IMR-90 (cell line): ENCODE results near the gene OBP2A. TPM values are rescaled to one million over a fixed set of nuclear protein-coding genes. Genes with fewer than 3 reads are reported as not detected.

Experiments
- ATAC-seq: fragments of 200-7000 bp; cut with Tn5 transposase; 2 replicates; pipeline ENCODE4 v1.9.1; 2020; ENCODE audit warnings: low read depth, mild to moderate bottlenecking, moderate library complexity
- BruUV-seq: library from RNA; stranded (reverse); fragments of 400-500 nt; replicated peaks from 2 replicates; lab custom pipeline; 2021; lab: Mats Ljungman, UMichigan
- CTCF ChIA-PET: fragments of 300-600 bp; formaldehyde crosslinking; extraction: SDS; loops from one replicate; lab custom pipeline; 2021; ENCODE audit warnings: antibody characterized with exemption; lab: Yijun Ruan, JAX
- POLR2A ChIA-PET: fragments of 300-600 bp; sonication (Branson Sonifier 250); formaldehyde crosslinking; loops from one replicate; lab custom pipeline; 2022; ENCODE audit warnings: antibody characterized with exemption; ENCODE audit not compliant: unreplicated experiment; lab: Charles Lee
- DNase-seq: peaks from one replicate; pipeline ENCODE4 v3.0.0; 2013
- H2AFZ ChIP-seq: replicated peaks from 2 replicates; pipeline ENCODE3; 2013; ENCODE audit warnings: low read length, mild to moderate bottlenecking; ENCODE audit not compliant: poor library complexity
- H2AK5ac ChIP-seq: 2 replicates; pipeline ENCODE4 v1.6.1; 2013; ENCODE audit warnings: low read depth, low read length, inconsistent platforms
- H2AK9ac ChIP-seq: replicated peaks from 2 replicates; pipeline ENCODE3; 2013; ENCODE audit warnings: mild to moderate bottlenecking, low read depth, low read length, moderate library complexity; ENCODE audit not compliant: poor library complexity
- H2BK120ac ChIP-seq: 2 replicates; pipeline ENCODE4 v1.6.1; 2013; ENCODE audit warnings: low read depth, low read length, inconsistent platforms
- H2BK15ac ChIP-seq: 3 replicates; pipeline ENCODE4 v1.6.1; 2013; ENCODE audit warnings: low read depth, low read length, inconsistent platforms
- H2BK20ac ChIP-seq: 2 replicates; pipeline ENCODE4 v1.6.1; 2013; ENCODE audit warnings: low read depth, mild to moderate bottlenecking, inconsistent platforms, low read length, moderate library complexity
- H2BK5ac ChIP-seq: 2 replicates; pipeline ENCODE4 v1.6.1; 2013; ENCODE audit warnings: mild to moderate bottlenecking, low read depth, low read length, inconsistent platforms; ENCODE audit not compliant: poor library complexity, severe bottlenecking
- H3K14ac ChIP-seq: replicated peaks from 2 replicates; pipeline ENCODE4 v1.6.1; 2013; ENCODE audit warnings: low read depth, low read length, inconsistent platforms
- H3K18ac ChIP-seq: 2 replicates; pipeline ENCODE4 v1.6.1; 2013; ENCODE audit warnings: low read depth, low read length, control low read depth
- H3K23ac ChIP-seq: 2 replicates; pipeline ENCODE4 v1.6.1; 2013; ENCODE audit warnings: low read depth, low read length, inconsistent platforms
- H3K27ac ChIP-seq: 2 replicates; pipeline ENCODE4 v1.5.1; 2013; ENCODE audit warnings: mild to moderate bottlenecking, control low read depth, low read length; ENCODE audit not compliant: insufficient read depth
- H3K27me3 ChIP-seq: 2 replicates; pipeline ENCODE4 v1.6.1; 2013; ENCODE audit warnings: low read length; ENCODE audit not compliant: control insufficient read depth, insufficient read depth
- H3K36me3 ChIP-seq: 2 replicates; pipeline ENCODE4 v1.6.1; 2013; ENCODE audit warnings: low read length, mixed read lengths; ENCODE audit not compliant: control insufficient read depth, insufficient read depth
- H3K4ac ChIP-seq: 2 replicates; pipeline ENCODE4 v1.6.1; 2013; ENCODE audit warnings: low read depth, low read length, inconsistent platforms
- H3K4me1 ChIP-seq: 2 replicates; pipeline ENCODE4 v1.6.1; 2013; ENCODE audit warnings: low read length, mixed read lengths; ENCODE audit not compliant: control insufficient read depth, insufficient read depth
- H3K4me2 ChIP-seq: 2 replicates; pipeline ENCODE4 v1.6.1; 2013; ENCODE audit warnings: low read depth, mild to moderate bottlenecking, control low read depth, low read length, moderate library complexity
- H3K4me3 ChIP-seq: 2 replicates; pipeline ENCODE4 v1.5.1; 2013; ENCODE audit warnings: low read depth, mild to moderate bottlenecking, control low read depth, low read length, moderate library complexity; ENCODE audit not compliant: insufficient read depth
- H3K56ac ChIP-seq: 2 replicates; pipeline ENCODE4 v1.6.1; 2013; ENCODE audit warnings: low read length, inconsistent platforms; ENCODE audit not compliant: insufficient read depth; ENCODE audit errors: extremely low read depth
- H3K79me1 ChIP-seq, 2 experiments: 2 replicates each; pipeline ENCODE4 v1.6.1; 2013; ENCODE audit warnings: low read length in 2 of 2, inconsistent platforms in 1 of 2, low read depth in 1 of 2
- H3K9ac ChIP-seq: 2 replicates; pipeline ENCODE4 v1.6.1; 2013; ENCODE audit warnings: low read depth, low read length, control low read depth
- H3K9me1 ChIP-seq: 2 replicates; pipeline ENCODE4 v1.6.1; 2013; ENCODE audit warnings: low read length, inconsistent platforms; ENCODE audit not compliant: insufficient read depth
- H3K9me3 ChIP-seq: 2 replicates; pipeline ENCODE4 v1.6.1; 2013; ENCODE audit warnings: low read length; ENCODE audit not compliant: control insufficient read depth, insufficient read depth
- H4K20me1 ChIP-seq: 2 replicates; pipeline ENCODE4 v1.6.1; 2013; ENCODE audit warnings: low read length, inconsistent platforms; ENCODE audit not compliant: insufficient read depth
- H4K5ac ChIP-seq: 2 replicates; pipeline ENCODE4 v1.6.1; 2013; ENCODE audit warnings: mild to moderate bottlenecking, low read depth, low read length, control low read depth
- H4K8ac ChIP-seq, 2 experiments: 2 replicates each; pipeline ENCODE4 v1.6.1; 2013; ENCODE audit warnings: low read depth in 2 of 2, low read length in 2 of 2, control low read depth in 1 of 2, inconsistent platforms in 1 of 2
- H4K91ac ChIP-seq: 2 replicates; pipeline ENCODE4 v1.6.1; 2013; ENCODE audit warnings: low read depth, low read length, inconsistent platforms; ENCODE audit not compliant: insufficient read depth
- BHLHE40 ChIP-seq: fragments of 150-350 bp; IDR thresholded peaks from 2 replicates; pipeline ENCODE4 v1.6.1; 2016; ENCODE audit warnings: mild to moderate bottlenecking, low read depth, low read length
- CEBPB ChIP-seq: IDR thresholded peaks from 2 replicates; pipeline ENCODE4 v1.6.1; 2012; ENCODE audit warnings: low read depth, low read length, improper control_type of control experiment
- CHD1 ChIP-seq: IDR thresholded peaks from 2 replicates; pipeline ENCODE4 v1.6.1; 2012; ENCODE audit warnings: low read depth, low read length, improper control_type of control experiment
- CTCF ChIP-seq: conservative IDR thresholded peaks from 2 replicates; pipeline ENCODE4 v1.5.1; 2012; ENCODE audit warnings: mild to moderate bottlenecking, low read depth, low read length, improper control_type of control experiment
- FOS ChIP-seq: fragments of 150-350 bp; IDR thresholded peaks from 2 replicates; pipeline ENCODE4 v1.6.1; 2016; ENCODE audit warnings: low read depth, low read length
- MAFK ChIP-seq: IDR thresholded peaks from 2 replicates; pipeline ENCODE4 v1.6.1; 2012; ENCODE audit warnings: low read depth, low read length, improper control_type of control experiment
- MAZ ChIP-seq: IDR thresholded peaks from 2 replicates; pipeline ENCODE4 v1.6.1; 2012; ENCODE audit warnings: low read depth, mild to moderate bottlenecking, low read length, improper control_type of control experiment, moderate library complexity, borderline replicate concordance
- MXI1 ChIP-seq: IDR thresholded peaks from 2 replicates; pipeline ENCODE4 v1.6.1; 2012; ENCODE audit warnings: low read depth, mild to moderate bottlenecking, low read length, moderate library complexity, borderline replicate concordance
- NFE2L2 ChIP-seq: fragments of 150-350 bp; IDR thresholded peaks from 2 replicates; pipeline ENCODE4 v1.6.1; 2016; ENCODE audit warnings: low read depth, mild to moderate bottlenecking, low read length
- POLR2A ChIP-seq: IDR thresholded peaks from 2 replicates; pipeline ENCODE4 v1.6.1; 2012; ENCODE audit warnings: mild to moderate bottlenecking, low read depth, low read length
- RAD21 ChIP-seq: IDR thresholded peaks from 2 replicates; pipeline ENCODE4 v1.6.1; 2012; ENCODE audit warnings: low read length, improper control_type of control experiment
- RCOR1 ChIP-seq: IDR thresholded peaks from 2 replicates; pipeline ENCODE4 v1.6.1; 2012; ENCODE audit warnings: mild to moderate bottlenecking, low read length, improper control_type of control experiment; ENCODE audit not compliant: insufficient replicate concordance
- RFX5 ChIP-seq: IDR thresholded peaks from 2 replicates; pipeline ENCODE4 v1.8.0; 2012; ENCODE audit warnings: low read depth, mild to moderate bottlenecking, low read length, moderate library complexity
- SMC3 ChIP-seq: fragments of 150-350 bp; IDR thresholded peaks from 2 replicates; pipeline ENCODE4 v1.6.1; 2016; ENCODE audit warnings: low read depth, mild to moderate bottlenecking, antibody characterized with exemption, low read length, moderate library complexity
- USF2 ChIP-seq: fragments of 150-350 bp; IDR thresholded peaks from 2 replicates; pipeline ENCODE4 v1.6.1; 2017; ENCODE audit warnings: mild to moderate bottlenecking, antibody characterized with exemption, low read length, low read depth
- WGBS, 2 experiments: methylation state at CpG; one replicate each; pipeline versions ENCODE4 v1.1.5 to v1.1.7; 2013; ENCODE audit warnings: missing lambda C conversion rate in 2 of 2; ENCODE audit not compliant: insufficient read length in 1 of 2; ENCODE audit errors: extremely low coverage in 2 of 2; 5-methylcytosine and 5-hydroxymethylcytosine counted together
- dilution Hi-C: fragments of 300-500 bp; cut with HindIII; formaldehyde crosslinking; loops from one replicate; pipeline ENCODE4 v1.14.3; 2018; ENCODE audit warnings: low sequenced_read_pairs; ENCODE audit not compliant: unreplicated experiment
- in situ Hi-C: fragments of 300-500 bp; cut with MboI; formaldehyde crosslinking; loops from 3 replicates; pipeline ENCODE4 v1.14.3; 2019; ENCODE audit warnings: low sequenced_read_pairs, inconsistent platforms, mixed read lengths
- intact Hi-C: fragments of 100-400 bp; cut with micrococcal nuclease; formaldehyde crosslinking; loops from 2 replicates; pipeline ENCODE4 v1.10.0; 2022
- polyA plus RNA-seq, 3 experiments: library from polyadenylated mRNA; depleted of rRNA; stranded (reverse); fragments of >200 nt; gene quantifications; 2 replicates each; pipeline ENCODE4 v1.2.3, GENCODE V29; 2012; ENCODE audit warnings: low replicate concordance in 1 of 3
- total RNA-seq: library from RNA; depleted of rRNA; stranded (reverse); fragments of >200 nt; gene quantifications from 2 replicates; pipeline ENCODE4 v1.2.3, GENCODE V29; 2012
- TF ChIP-seq, protein P1 (sequence below): fragments of 150-350 bp; IDR thresholded peaks from 2 replicates; pipeline ENCODE4 v1.6.1; 2016; ENCODE audit warnings: low read depth, mild to moderate bottlenecking, low read length, moderate library complexity, borderline replicate concordance

Gene OBP2A
- total and polyA plus RNA-seq, 2 of the 4 experiments (the other 2 are of a cell fraction): not detected

GRCh38 chr9:135514342-135515082, 31.4 kb upstream of the OBP2A start:
- in situ Hi-C loops (no loop called here), dilution Hi-C loops (no loop called here), intact Hi-C loops (no loop called here)
- no peak overlapping the region for H4K91ac ChIP-seq
- no peak overlapping the region for H4K5ac ChIP-seq
- POLR2A ChIA-PET: no interaction called here
- TF ChIP-seq RFX5 (no peak), MAZ (no peak), CHD1 (no peak), NFE2L2 (no peak), USF2 (no peak), RCOR1 (no peak), RAD21 (no peak), SMC3 (no peak), CTCF (no peak), POLR2A (no peak), MXI1 (no peak), FOS (no peak), CEBPB (no peak), MAFK (no peak), BHLHE40 (no peak)
- TF ChIP-seq, protein P1, sequence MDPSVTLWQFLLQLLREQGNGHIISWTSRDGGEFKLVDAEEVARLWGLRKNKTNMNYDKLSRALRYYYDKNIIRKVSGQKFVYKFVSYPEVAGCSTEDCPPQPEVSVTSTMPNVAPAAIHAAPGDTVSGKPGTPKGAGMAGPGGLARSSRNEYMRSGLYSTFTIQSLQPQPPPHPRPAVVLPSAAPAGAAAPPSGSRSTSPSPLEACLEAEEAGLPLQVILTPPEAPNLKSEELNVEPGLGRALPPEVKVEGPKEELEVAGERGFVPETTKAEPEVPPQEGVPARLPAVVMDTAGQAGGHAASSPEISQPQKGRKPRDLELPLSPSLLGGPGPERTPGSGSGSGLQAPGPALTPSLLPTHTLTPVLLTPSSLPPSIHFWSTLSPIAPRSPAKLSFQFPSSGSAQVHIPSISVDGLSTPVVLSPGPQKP: no peak
- H3K79me1 ChIP-seq: no peaks in the 10 kb centered on the region
- DNase-seq: no peak
- no peak overlapping the region for H2AFZ ChIP-seq
- BruUV-seq: no TSS peak
- H2BK15ac ChIP-seq: no peak overlapping the region
- H2BK120ac ChIP-seq: no peak overlapping the region
- H3K4ac ChIP-seq: no peak overlapping the region
- no peak overlapping the region for H3K56ac ChIP-seq
- WGBS, 2 experiments: no CpG with 5 or more reads among the region's 17 CpGs
- H3K14ac ChIP-seq: no peak overlapping the region
- no peak overlapping the region for H2BK5ac ChIP-seq
- no peak overlapping the region for H2AK9ac ChIP-seq
- H3K9ac ChIP-seq: no peak overlapping the region
- H3K4me2 ChIP-seq: no peak overlapping the region
- no peak overlapping the region for H4K8ac ChIP-seq
- H3K4me1 ChIP-seq: no peaks in the 10 kb centered on the region
- ATAC-seq: no peak
- CTCF ChIA-PET: no interaction called here
- no peak overlapping the region for H2BK20ac ChIP-seq
- H4K20me1 ChIP-seq: no peaks in the 10 kb centered on the region
- H3K36me3 ChIP-seq: no peaks in the 10 kb centered on the region
- H3K4me3 ChIP-seq: no peak overlapping the region
- H3K23ac ChIP-seq: no peak overlapping the region
- H3K9me3 ChIP-seq: no peaks in the 10 kb centered on the region
- H3K27me3 ChIP-seq: peaks cover 3% of the 10 kb centered on the region; the same call in 1 of the 2 replicates
- H2AK5ac ChIP-seq: no peak overlapping the region
- no peaks in the 10 kb centered on the region for H3K9me1 ChIP-seq
- no peak overlapping the region for H3K27ac ChIP-seq
- no peak overlapping the region for H3K18ac ChIP-seq
